ENCODE data around the gene BMP8A.
A peak's percentile ranks its signal among the peaks of the same experiment; 100 is the strongest.

The BMP8A gene

GRCh38 chr1:39531526-39531925, 40.1 kb downstream of the BMP8A start:
- no peak for DNase-seq (ENCODE audit: insufficient read length, low spot score)

DNA sequence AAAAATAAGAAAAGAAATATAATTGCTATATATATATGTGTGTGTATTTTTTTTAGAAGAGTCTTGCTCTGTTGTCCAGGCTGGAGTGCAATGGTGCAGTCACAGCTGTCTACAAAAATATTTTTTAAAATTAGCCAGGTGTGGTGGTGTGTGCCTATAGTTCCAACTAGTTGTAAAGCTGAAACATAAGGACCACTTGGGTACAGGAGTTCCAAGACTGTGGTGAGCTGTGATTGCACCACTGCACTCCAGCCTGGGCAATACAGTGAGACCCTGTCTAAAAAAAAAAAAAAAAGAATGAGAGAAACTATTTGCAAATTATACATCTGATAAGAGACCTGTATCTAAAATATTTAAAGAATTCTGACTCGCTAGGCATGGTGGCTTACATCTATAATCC, 42.0 kb downstream of the BMP8A start:
- TF ChIP-seq TAF1 (IDR thresholded peaks at IDR 0.05; ENCODE audit: low read depth, low read length) = no peak
- FAIRE-seq (no peak), DNase-seq (ENCODE audit: insufficient read length, low spot score) (no peak)

More at GRCh38 chr1:39531526-39531925, 40.1 kb downstream of the BMP8A start:
- no peak for FAIRE-seq
- TF ChIP-seq POLR2AphosphoS5 (IDR thresholded peaks at IDR 0.05; ENCODE audit: low read depth, low read length) (no peak), POU2F2 (IDR thresholded peaks at IDR 0.05; ENCODE audit: low read depth, low read length) (no peak)

GRCh38 chr1:39538531-39539251, 47.3 kb downstream of the BMP8A start:
- TF ChIP-seq POLR2AphosphoS5 (IDR thresholded peaks at IDR 0.05; ENCODE audit: low read depth, low read length) = no peak
- TF ChIP-seq PAX5 (IDR thresholded peaks at IDR 0.05; ENCODE audit: insufficient read depth, low read length, severe bottlenecking) = no peak
- TF ChIP-seq POLR2A (IDR thresholded peaks at IDR 0.05; ENCODE audit: low read depth, low read length) = no peak
- no peak for TF ChIP-seq POU2F2 (IDR thresholded peaks at IDR 0.05; ENCODE audit: low read depth, low read length)
- no peak for TF ChIP-seq TAF1 (IDR thresholded peaks at IDR 0.05; ENCODE audit: low read depth, low read length)
- no peak for TF ChIP-seq SPI1 (IDR thresholded peaks at IDR 0.05; ENCODE audit: low read depth, low read length)
- DNase-seq (ENCODE audit: insufficient read length, low spot score) = no peak

GRCh38 chr1:39539252-39539790, 47.9 kb downstream of the BMP8A start:
- peak; percentile 64 for DNase-seq (ENCODE audit: insufficient read length, low spot score)
- no peak for TF ChIP-seq POU2F2 (IDR thresholded peaks at IDR 0.05; ENCODE audit: low read depth, low read length)
- TF ChIP-seq SPI1 (IDR thresholded peaks at IDR 0.05; ENCODE audit: low read depth, low read length) = no peak
- no peak for TF ChIP-seq PAX5 (IDR thresholded peaks at IDR 0.05; ENCODE audit: insufficient read depth, low read length, severe bottlenecking)
- TF ChIP-seq POLR2AphosphoS5 (IDR thresholded peaks at IDR 0.05; ENCODE audit: low read depth, low read length) = no peak
- TF ChIP-seq POLR2A (IDR thresholded peaks at IDR 0.05; ENCODE audit: low read depth, low read length) = no peak
- no peak for TF ChIP-seq TAF1 (IDR thresholded peaks at IDR 0.05; ENCODE audit: low read depth, low read length)
- peak; percentile 91 for FAIRE-seq

More at GRCh38 chr1:39538531-39539251, 47.3 kb downstream of the BMP8A start:
- no peak for FAIRE-seq

DNA sequence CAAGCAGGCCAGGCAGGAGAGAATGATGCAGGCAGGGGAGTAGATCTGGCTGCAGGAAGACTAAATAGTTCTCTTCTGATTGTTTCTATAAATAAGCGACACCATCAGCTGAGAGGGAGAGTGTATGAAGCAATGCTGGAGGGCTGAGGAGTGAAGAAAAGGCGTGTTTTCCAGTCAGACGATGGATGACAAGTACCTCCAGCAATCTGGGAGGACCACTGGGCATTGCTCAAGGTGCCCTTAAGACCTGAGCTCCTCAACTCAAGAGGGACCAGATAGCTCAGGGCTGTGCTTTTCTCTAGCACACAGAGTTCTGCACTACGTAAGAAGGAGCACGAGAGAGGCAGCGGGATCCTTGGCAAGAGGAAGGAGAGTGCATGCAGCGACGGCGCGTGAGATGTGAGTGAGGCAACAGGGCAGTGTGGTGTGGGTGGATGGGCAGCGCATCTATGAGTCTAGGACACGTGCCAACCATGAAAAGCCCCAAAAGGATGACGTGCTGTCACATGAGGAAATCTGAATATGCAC, 49.1 kb downstream of the BMP8A start:
- TF ChIP-seq POU2F2 (IDR thresholded peaks at IDR 0.05; ENCODE audit: low read depth, low read length) = no peak
- no peak for TF ChIP-seq PAX5 (IDR thresholded peaks at IDR 0.05; ENCODE audit: insufficient read depth, low read length, severe bottlenecking)
- TF ChIP-seq TAF1 (IDR thresholded peaks at IDR 0.05; ENCODE audit: low read depth, low read length) = no peak
- TF ChIP-seq POLR2AphosphoS5 (IDR thresholded peaks at IDR 0.05; ENCODE audit: low read depth, low read length) = no peak
- TF ChIP-seq SPI1 (IDR thresholded peaks at IDR 0.05; ENCODE audit: low read depth, low read length) = no peak

DNA sequence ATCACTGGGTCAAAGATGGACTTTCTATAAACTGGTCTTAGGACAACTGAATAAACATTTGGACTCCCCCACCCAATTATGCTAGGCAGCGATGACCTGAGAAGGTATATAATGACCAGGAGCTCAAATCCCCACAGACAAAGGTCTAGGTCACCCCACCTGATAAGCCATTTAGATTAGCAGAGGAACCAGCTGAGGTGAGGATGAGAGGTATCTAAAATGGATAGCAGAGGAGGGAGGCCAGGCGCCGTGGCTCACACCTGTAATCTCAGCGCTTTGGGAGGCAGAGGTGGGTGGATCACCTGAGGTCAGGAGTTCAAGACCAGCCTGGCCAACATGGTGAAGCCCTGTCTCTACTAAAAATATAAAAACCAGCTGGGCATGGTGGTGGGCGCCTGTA, 51.5 kb downstream of the BMP8A start:
- DNase-seq (ENCODE audit: insufficient read length, low spot score) = no peak
- TF ChIP-seq TAF1 (IDR thresholded peaks at IDR 0.05; ENCODE audit: low read depth, low read length) = no peak
- no peak for TF ChIP-seq SPI1 (IDR thresholded peaks at IDR 0.05; ENCODE audit: low read depth, low read length)
- TF ChIP-seq POLR2A (IDR thresholded peaks at IDR 0.05; ENCODE audit: low read depth, low read length) = no peak
- no peak for TF ChIP-seq PAX5 (IDR thresholded peaks at IDR 0.05; ENCODE audit: insufficient read depth, low read length, severe bottlenecking)
- TF ChIP-seq POU2F2 (IDR thresholded peaks at IDR 0.05; ENCODE audit: low read depth, low read length) = no peak
- no peak for TF ChIP-seq POLR2AphosphoS5 (IDR thresholded peaks at IDR 0.05; ENCODE audit: low read depth, low read length)

More for the DNA sequence above, 49.1 kb downstream of the BMP8A start:
- DNase-seq (ENCODE audit: insufficient read length, low spot score) (no peak), FAIRE-seq (peak; percentile 38)

DNA sequence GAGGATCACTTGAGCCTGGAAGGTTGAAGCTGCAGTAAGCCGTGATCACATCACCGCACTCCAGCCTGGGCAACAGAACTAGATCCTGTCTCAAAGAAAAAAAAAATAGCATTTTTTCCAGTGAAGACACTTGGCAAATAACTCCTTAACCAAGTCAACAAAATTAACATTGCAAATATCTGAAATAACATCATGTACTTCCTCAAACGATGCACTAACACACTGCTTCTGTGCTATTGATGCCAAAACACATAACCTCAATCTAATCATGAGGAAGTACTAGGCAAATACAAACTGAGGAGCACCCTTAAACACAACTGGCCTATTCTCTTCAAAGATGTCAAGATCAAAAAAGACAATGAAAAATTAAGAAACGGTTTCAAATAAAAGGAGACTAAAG, 52.9 kb downstream of the BMP8A start:
- TF ChIP-seq POLR2A (IDR thresholded peaks at IDR 0.05; ENCODE audit: low read depth, low read length) = no peak
- no peak for TF ChIP-seq POLR2AphosphoS5 (IDR thresholded peaks at IDR 0.05; ENCODE audit: low read depth, low read length)
- DNase-seq (ENCODE audit: insufficient read length, low spot score) = no peak
- FAIRE-seq = peak; percentile 68

More for the DNA sequence above, 51.5 kb downstream of the BMP8A start:
- no peak for FAIRE-seq

DNA sequence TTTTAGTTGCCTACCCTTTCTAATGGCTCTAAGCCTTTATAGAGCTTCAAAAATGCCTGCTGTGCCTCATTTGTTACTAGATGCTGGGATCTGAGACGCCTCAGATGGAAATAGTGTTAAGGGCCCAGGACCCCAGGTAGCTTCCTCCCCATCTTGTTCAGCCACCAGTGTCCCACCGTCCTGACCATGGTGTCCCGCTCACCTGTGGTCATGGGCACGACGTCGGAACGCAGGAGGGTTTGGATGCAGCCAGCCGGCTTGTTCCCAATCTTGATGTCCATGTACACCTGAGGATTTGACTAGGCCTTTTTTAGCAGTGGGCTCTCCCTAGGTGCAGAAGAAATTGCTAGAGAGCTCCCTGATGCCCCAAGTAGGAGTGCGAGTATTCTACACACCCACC, 54.1 kb downstream of the BMP8A start:
- FAIRE-seq (no peak), DNase-seq (ENCODE audit: insufficient read length, low spot score) (no peak)
- TF ChIP-seq PAX5 (IDR thresholded peaks at IDR 0.05; ENCODE audit: insufficient read depth, low read length, severe bottlenecking) (no peak), SPI1 (IDR thresholded peaks at IDR 0.05; ENCODE audit: low read depth, low read length) (no peak), POLR2AphosphoS5 (IDR thresholded peaks at IDR 0.05; ENCODE audit: low read depth, low read length) (no peak), POU2F2 (IDR thresholded peaks at IDR 0.05; ENCODE audit: low read depth, low read length) (no peak), TAF1 (IDR thresholded peaks at IDR 0.05; ENCODE audit: low read depth, low read length) (no peak), POLR2A (IDR thresholded peaks at IDR 0.05; ENCODE audit: low read depth, low read length) (no peak)

- DNase-seq (ENCODE audit: insufficient read length, low spot score) = no peak
- TF ChIP-seq TAF1 (IDR thresholded peaks at IDR 0.05; ENCODE audit: low read depth, low read length) (no peak), POLR2A (IDR thresholded peaks at IDR 0.05; ENCODE audit: low read depth, low read length) (no peak), SPI1 (IDR thresholded peaks at IDR 0.05; ENCODE audit: low read depth, low read length) (no peak), POLR2AphosphoS5 (IDR thresholded peaks at IDR 0.05; ENCODE audit: low read depth, low read length) (no peak), PAX5 (IDR thresholded peaks at IDR 0.05; ENCODE audit: insufficient read depth, low read length, severe bottlenecking) (no peak), POU2F2 (IDR thresholded peaks at IDR 0.05; ENCODE audit: low read depth, low read length) (no peak)
- FAIRE-seq = no peak
Measured at GRCh38 chr1:39554277-39554676, 62.8 kb downstream of the BMP8A start.

- DNase-seq (ENCODE audit: insufficient read length, low spot score) (no peak), FAIRE-seq (no peak)
- TF ChIP-seq TAF1 (IDR thresholded peaks at IDR 0.05; ENCODE audit: low read depth, low read length) = no peak
- no peak for TF ChIP-seq PAX5 (IDR thresholded peaks at IDR 0.05; ENCODE audit: insufficient read depth, low read length, severe bottlenecking)
- no peak for TF ChIP-seq POLR2A (IDR thresholded peaks at IDR 0.05; ENCODE audit: low read depth, low read length)
- TF ChIP-seq POLR2AphosphoS5 (IDR thresholded peaks at IDR 0.05; ENCODE audit: low read depth, low read length) = no peak
- no peak for TF ChIP-seq SPI1 (IDR thresholded peaks at IDR 0.05; ENCODE audit: low read depth, low read length)
- no peak for TF ChIP-seq POU2F2 (IDR thresholded peaks at IDR 0.05; ENCODE audit: low read depth, low read length)
Measured at GRCh38 chr1:39561279-39561678, 69.8 kb downstream of the BMP8A start.
